Prostate gland (tissue), 2 donors: ENCODE data around the gene FAM170B. TPM values are rescaled to one million over a fixed set of nuclear protein-coding genes. Genes with fewer than 3 reads are reported as not detected.

ENCODE experiments used
- DNase-seq: peaks from one replicate; pipeline ENCODE4 v3.0.0-alpha.2; 2019; ENCODE audit warnings: low spot score
- H3K27ac ChIP-seq, 2 donors: fragments of 200-600 bp; sonication (generic); 2 replicates each; pipeline ENCODE4 v1.5.1; 2017 to 2019
- H3K27me3 ChIP-seq: fragments of 200-600 bp; sonication (generic); replicated peaks from 2 replicates; pipeline ENCODE4 v1.5.1; 2019; ENCODE audit not compliant: insufficient read depth
- H3K36me3 ChIP-seq, 2 donors: fragments of 200-600 bp; sonication (generic); 1 replicate in 1 of 2; 2 replicates in 1 of 2; pipeline versions ENCODE4 v1.5.1 to v1.8.1; 2017 to 2019
- H3K4me1 ChIP-seq: fragments of 200-600 bp; sonication (generic); replicated peaks from 2 replicates; pipeline ENCODE4 v1.5.1; 2019
- H3K4me3 ChIP-seq, 2 donors: fragments of 200-600 bp; sonication (generic); 2 replicates each; pipeline ENCODE4 v1.5.1; 2017 to 2019
- H3K9me3 ChIP-seq: fragments of 200-600 bp; sonication (generic); 2 replicates; pipeline ENCODE4 v1.5.1; 2017
- CTCF ChIP-seq, 4 experiments: fragments of 200-600 bp in 2 of 4; fragments of 450-650 bp in 2 of 4; sonication (generic) in 2 of 4; IDR thresholded peaks; 1 replicate in 3 of 4; 2 replicates in 1 of 4; pipeline ENCODE4 v1.5.1; 2016 to 2019; ENCODE audit warnings: antibody characterized with exemption in 4 of 4, mild to moderate bottlenecking in 2 of 4, moderate library complexity in 2 of 4
- POLR2A ChIP-seq: fragments of 450-650 bp; IDR thresholded peaks from one replicate; pipeline ENCODE4 v1.6.1; 2016; ENCODE audit warnings: antibody characterized with exemption, mild to moderate bottlenecking
- POLR2AphosphoS5 ChIP-seq: sonication (generic); formaldehyde crosslinking; IDR thresholded peaks from one replicate; pipeline ENCODE4 v1.6.1; 2017; ENCODE audit warnings: antibody characterized with exemption
- WGBS: methylation state at CpG from one replicate; pipeline ENCODE4 v1.1.5; 2018; 5-methylcytosine and 5-hydroxymethylcytosine counted together
- intact Hi-C: fragments of 100-400 bp; cut with DNase I; formaldehyde crosslinking; loops from one replicate; pipeline ENCODE4 v1.14.2; 2022
- total RNA-seq, 2 donors: library from RNA; depleted of rRNA; stranded (reverse); fragments of >200 nt; gene quantifications; one replicate each; pipeline ENCODE4 v1.1.0, GENCODE V29; 2016

FAM170B gene
- total RNA-seq, 2 donors from 2014 or later: not detected

- DNase-seq: no peak
- Histone ChIP-seq H3K36me3 (no peaks in the 10 kb centered on the region), H3K27me3 (no peaks in the 10 kb centered on the region), H3K9me3 (no peaks in the 10 kb centered on the region), H3K4me1 (no peaks in the 10 kb centered on the region), H3K4me3 (no peak overlapping the region), H3K27ac (no peak overlapping the region)
- intact Hi-C loops: loop anchor here (5.0 kb wide), 2 partner anchors 131 to 456 kb away; no protein-coding TSS in a partner anchor
- WGBS: 48% methylated on average over 3 of the region's 3 CpGs
- TF ChIP-seq POLR2A (no peak), POLR2AphosphoS5 (no peak)
Measured at GRCh38 chr10:49112851-49113250, 21.0 kb downstream of the FAM170B start.

GRCh38 chr10:49112098-49112497, 21.7 kb downstream of the FAM170B start:
- Histone ChIP-seq H3K27me3 (no peaks in the 10 kb centered on the region), H3K36me3 (no peaks in the 10 kb centered on the region), H3K4me3 (no peak overlapping the region), H3K9me3 (no peaks in the 10 kb centered on the region), H3K27ac (no peak overlapping the region), H3K4me1 (peaks cover 4% of the 10 kb centered on the region)
- no peak for DNase-seq
- no peak for TF ChIP-seq POLR2A
- TF ChIP-seq POLR2AphosphoS5: no peak
- TF ChIP-seq CTCF (IDR thresholded peaks at IDR 0.05): no peak
- 75% methylated on average over 3 of the region's 3 CpGs for WGBS
- intact Hi-C loops: loop anchor here (5.0 kb wide), 2 partner anchors 130 to 455 kb away; no protein-coding TSS in a partner anchor

GRCh38 chr10:49111320-49111698, 22.5 kb downstream of the FAM170B start:
- Histone ChIP-seq H3K4me3 (no peak overlapping the region), H3K27me3 (no peaks in the 10 kb centered on the region), H3K4me1 (peaks cover 8% of the 10 kb centered on the region), H3K9me3 (no peaks in the 10 kb centered on the region), H3K36me3 (no peaks in the 10 kb centered on the region), H3K27ac (no peak overlapping the region)
- no peak for DNase-seq
- intact Hi-C loops: loop anchor here (5.0 kb wide), 2 partner anchors 129 to 454 kb away; no protein-coding TSS in a partner anchor
- TF ChIP-seq CTCF (IDR thresholded peaks at IDR 0.05) (no peak), POLR2AphosphoS5 (no peak), POLR2A (no peak)
- 72% methylated on average over 8 of the region's 8 CpGs for WGBS

- Histone ChIP-seq H3K9me3 (no peaks in the 10 kb centered on the region), H3K4me3 (no peak overlapping the region), H3K4me1 (peaks cover 8% of the 10 kb centered on the region), H3K27ac (no peak overlapping the region), H3K27me3 (no peaks in the 10 kb centered on the region), H3K36me3 (no peaks in the 10 kb centered on the region)
- DNase-seq: no peak
- TF ChIP-seq POLR2A: no peak
- TF ChIP-seq POLR2AphosphoS5: no peak
- TF ChIP-seq CTCF (IDR thresholded peaks at IDR 0.05): no peak
- WGBS: 98% methylated on average over 4 of the region's 4 CpGs
- intact Hi-C loops: loop anchor here (5.0 kb wide), 2 partner anchors 129 to 454 kb away; no protein-coding TSS in a partner anchor
Measured at GRCh38 chr10:49110684-49111319, 23.0 kb downstream of the FAM170B start.

- DNase-seq: no peak
- 60% methylated on average over 9 of the region's 9 CpGs for WGBS
- H3K36me3 ChIP-seq: no peaks in the 10 kb centered on the region
- no peak overlapping the region for H3K27ac ChIP-seq
- no peak for TF ChIP-seq POLR2A
- no peak for TF ChIP-seq CTCF (IDR thresholded peaks at IDR 0.05)
- no peak for TF ChIP-seq POLR2AphosphoS5
- H3K27me3 ChIP-seq: no peaks in the 10 kb centered on the region
- H3K4me1 ChIP-seq: peaks cover 8% of the 10 kb centered on the region
- no peak overlapping the region for H3K4me3 ChIP-seq
- H3K9me3 ChIP-seq: no peaks in the 10 kb centered on the region
- intact Hi-C loops: loop anchor here (5.0 kb wide), 2 partner anchors 128 to 453 kb away; no protein-coding TSS in a partner anchor
Measured at GRCh38 chr10:49109669-49110340, 24.0 kb downstream of the FAM170B start.
